T follicular helper cell (primary cell): ENCODE results near the gene KLHDC7B.
A peak's percentile ranks its signal among the peaks of the same experiment; 100 is the strongest.

ENCODE experiments used
- DNase-seq: peaks from one replicate; pipeline ENCODE4 v3.0.0-alpha.2; 2020; ENCODE audit warnings: low read depth

The KLHDC7B gene

GRCh38 chr22:50573491-50574382, 28.0 kb downstream of the KLHDC7B start:
- DNase-seq, result no peak

GRCh38 chr22:50574383-50574755, 28.7 kb downstream of the KLHDC7B start:
- no peak for DNase-seq

- no peak for DNase-seq
These were observed 29.8 kb downstream of the KLHDC7B start for GRCh38 chr22:50575426-50575941.

GRCh38 chr22:50576070-50576469, 30.4 kb downstream of the KLHDC7B start:
- no peak for DNase-seq

- DNase-seq, result no peak
These were observed 31.4 kb downstream of the KLHDC7B start for GRCh38 chr22:50576806-50577696.

- no peak for DNase-seq
These were observed 31.9 kb downstream of the KLHDC7B start for GRCh38 chr22:50577697-50577986.

- no peak for DNase-seq
These were observed 32.5 kb downstream of the KLHDC7B start, which contains the start of gene CPT1B for GRCh38 chr22:50577987-50578775. Gene CPT1B (minus strand): TSS chr22:50578427. CDS start chr22:50577915, 512 bp downstream.

- DNase-seq, result no peak
These were observed 33.1 kb downstream of the KLHDC7B start for GRCh38 chr22:50578776-50579310.

- no peak for DNase-seq
These were observed 34.1 kb downstream of the KLHDC7B start for GRCh38 chr22:50579752-50580151.

GRCh38 chr22:50581031-50581949, 35.6 kb downstream of the KLHDC7B start:
- DNase-seq, result no peak

GRCh38 chr22:50581950-50582492, 36.3 kb downstream of the KLHDC7B start:
- no peak for DNase-seq

GRCh38 chr22:50582493-50583293, 37.0 kb downstream of the KLHDC7B start, which contains the start of gene CHKB:
Gene CHKB (minus strand): TSS chr22:50582849. CDS start chr22:50582781, 68 bp downstream.
- DNase-seq, result peak; percentile 97

GRCh38 chr22:50583294-50583861, 37.7 kb downstream of the KLHDC7B start:
- no peak for DNase-seq

- no peak for DNase-seq
These were observed 38.7 kb downstream of the KLHDC7B start for GRCh38 chr22:50584106-50585096.

- no peak for DNase-seq
These were observed 39.5 kb downstream of the KLHDC7B start for GRCh38 chr22:50585238-50585637.

- no peak for DNase-seq
These were observed 40.1 kb downstream of the KLHDC7B start for GRCh38 chr22:50585781-50586180.

GRCh38 chr22:50586416-50586815, 40.7 kb downstream of the KLHDC7B start:
- DNase-seq, result no peak

- DNase-seq, result no peak
These were observed 41.7 kb downstream of the KLHDC7B start for GRCh38 chr22:50587407-50587806.
